Osteocyte (in vitro differentiated cells): ENCODE data around the gene RPTOR. TPM values are rescaled to one million over a fixed set of nuclear protein-coding genes. Genes with fewer than 3 reads are reported as not detected.

Source experiments
- DNase-seq: peaks from one replicate; pipeline ENCODE4 v3.0.0; 2021; ENCODE audit warnings: mixed read lengths; ENCODE audit not compliant: unreplicated experiment; ENCODE audit errors: extremely low spot score
- H3K27ac Mint-ChIP-seq: one replicate; pipeline ENCODE4 v1.8.0; 2021; ENCODE audit warnings: mild to moderate bottlenecking, mixed read lengths; ENCODE audit not compliant: unreplicated experiment
- H3K27me3 Mint-ChIP-seq: one replicate; pipeline ENCODE4 v1.8.0; 2021; ENCODE audit warnings: mixed read lengths; ENCODE audit not compliant: unreplicated experiment
- H3K36me3 Mint-ChIP-seq: one replicate; pipeline ENCODE4 v1.8.0; 2021; ENCODE audit warnings: mixed read lengths; ENCODE audit not compliant: unreplicated experiment
- H3K4me1 Mint-ChIP-seq: one replicate; pipeline ENCODE4 v1.8.0; 2021; ENCODE audit warnings: mixed read lengths; ENCODE audit not compliant: unreplicated experiment
- H3K4me3 Mint-ChIP-seq: one replicate; pipeline ENCODE4 v1.8.0; 2021; ENCODE audit warnings: mild to moderate bottlenecking, moderate library complexity, mixed read lengths; ENCODE audit not compliant: unreplicated experiment
- H3K9me3 Mint-ChIP-seq: one replicate; pipeline ENCODE4 v1.8.0; 2021; ENCODE audit warnings: mixed read lengths; ENCODE audit not compliant: unreplicated experiment
- CTCF ChIP-seq: fragments of 200-600 bp; sonication (generic); IDR thresholded peaks from 2 replicates; pipeline ENCODE4 v1.5.0; 2021; ENCODE audit warnings: antibody characterized with exemption, mild to moderate bottlenecking, moderate library complexity
- total RNA-seq: library from RNA; stranded (reverse); gene quantifications from 2 replicates; pipeline ENCODE4 v1.2.1, GENCODE V29; 2021

The RPTOR gene
- total RNA-seq, 1 donor from 2014 or later, result 36.0 TPM

GRCh38 chr17:80927791-80928216, 383.2 kb downstream of the RPTOR start:
- TF ChIP-seq CTCF, result no peak
- Mint-ChIP-seq H3K27ac (peak overlapping the region; percentile 39), H3K4me3 (no peak overlapping the region), H3K36me3 (peaks cover 18% of the 10 kb centered on the region), H3K4me1 (peaks cover 41% of the 10 kb centered on the region), H3K9me3 (no peaks in the 10 kb centered on the region), H3K27me3 (no peaks in the 10 kb centered on the region)
- DNase-seq, result no peak

DNA sequence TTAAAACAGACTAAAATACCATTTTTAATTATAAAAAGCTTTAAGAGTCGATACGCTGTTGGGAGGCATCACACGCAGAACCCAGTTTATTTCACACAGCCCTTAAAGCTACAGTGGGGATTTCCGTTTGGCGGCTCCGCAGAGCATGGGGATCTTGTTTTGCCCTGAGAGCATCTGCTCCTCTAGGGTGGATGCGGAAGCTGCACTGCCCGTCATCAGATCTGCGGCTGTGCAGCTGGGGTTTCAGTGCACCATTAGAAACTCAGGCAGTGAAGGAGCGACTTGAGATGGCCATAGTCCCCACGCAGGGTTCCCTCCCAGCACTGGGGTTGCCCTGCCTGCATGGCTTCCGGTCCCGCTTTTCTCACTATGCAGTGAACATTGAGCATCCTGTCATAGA, 384.8 kb downstream of the RPTOR start:
- H3K27ac Mint-ChIP-seq, result no peak overlapping the region
- H3K36me3 Mint-ChIP-seq, result peaks cover 14% of the 10 kb centered on the region
- no peaks in the 10 kb centered on the region for H3K27me3 Mint-ChIP-seq
- peaks cover 43% of the 10 kb centered on the region for H3K4me1 Mint-ChIP-seq
- H3K4me3 Mint-ChIP-seq, result no peak overlapping the region
- H3K9me3 Mint-ChIP-seq, result no peaks in the 10 kb centered on the region
- no peak for DNase-seq
- TF ChIP-seq CTCF, result no peak

GRCh38 chr17:80930335-80931279, 386.0 kb downstream of the RPTOR start:
- no peak for TF ChIP-seq CTCF
- peak overlapping the region; percentile 60 for H3K27ac Mint-ChIP-seq
- H3K36me3 Mint-ChIP-seq, result peaks cover 14% of the 10 kb centered on the region
- H3K27me3 Mint-ChIP-seq, result no peaks in the 10 kb centered on the region
- H3K9me3 Mint-ChIP-seq, result no peaks in the 10 kb centered on the region
- H3K4me3 Mint-ChIP-seq, result no peak overlapping the region
- peaks cover 43% of the 10 kb centered on the region for H3K4me1 Mint-ChIP-seq
- DNase-seq, result no peak

DNA sequence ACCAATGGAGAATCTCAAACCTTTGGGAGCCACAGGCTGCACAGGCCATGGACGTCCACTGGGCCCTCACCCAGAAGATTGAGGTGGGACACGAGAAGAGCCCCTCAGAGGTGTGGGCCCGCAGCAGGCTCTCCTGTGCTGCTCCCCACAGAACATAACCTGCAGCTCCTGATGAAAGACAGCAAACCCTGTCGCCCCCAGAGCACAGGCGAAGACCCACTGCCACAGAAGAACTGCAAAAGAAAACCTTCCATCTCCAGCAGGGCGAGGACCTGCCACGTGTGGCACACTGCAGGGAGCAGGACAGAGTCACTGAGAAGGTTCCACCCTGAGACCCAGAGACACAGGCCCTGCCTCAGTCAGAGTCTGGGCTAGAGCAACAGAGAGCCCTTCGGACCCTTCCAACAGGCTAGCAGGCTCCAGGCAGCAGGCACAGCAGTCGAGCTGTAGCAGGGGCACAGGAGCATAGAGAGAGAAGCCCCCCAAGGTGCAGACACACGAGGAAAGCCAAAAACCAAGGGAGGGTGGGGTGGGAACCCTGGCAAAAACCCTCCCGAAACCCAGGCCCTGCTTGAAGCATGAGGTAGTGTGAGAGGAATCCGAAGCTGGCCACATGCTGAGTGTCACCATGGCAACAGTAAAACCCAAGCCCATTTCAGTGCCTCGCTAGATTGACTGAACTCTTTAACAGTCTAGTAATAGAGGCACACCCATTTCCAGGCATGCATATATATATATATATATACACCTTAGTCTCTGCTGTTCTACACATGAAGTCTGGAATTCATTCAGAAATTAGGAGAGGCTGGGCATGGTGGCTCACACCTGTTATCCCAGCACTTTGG, 387.0 kb downstream of the RPTOR start:
- H3K27me3 Mint-ChIP-seq, result no peaks in the 10 kb centered on the region
- H3K27ac Mint-ChIP-seq, result peak overlapping the region; percentile 80
- H3K9me3 Mint-ChIP-seq, result no peaks in the 10 kb centered on the region
- no peak for DNase-seq
- H3K4me1 Mint-ChIP-seq, result peaks cover 36% of the 10 kb centered on the region
- H3K4me3 Mint-ChIP-seq, result no peak overlapping the region
- TF ChIP-seq CTCF, result no peak
- peaks cover 11% of the 10 kb centered on the region for H3K36me3 Mint-ChIP-seq

GRCh38 chr17:80935526-80935925, 390.9 kb downstream of the RPTOR start:
- TF ChIP-seq CTCF, result no peak
- Mint-ChIP-seq H3K4me1 (peaks cover 19% of the 10 kb centered on the region), H3K36me3 (peaks cover 9% of the 10 kb centered on the region), H3K4me3 (no peak overlapping the region), H3K27ac (no peak overlapping the region), H3K9me3 (no peaks in the 10 kb centered on the region), H3K27me3 (no peaks in the 10 kb centered on the region)
- DNase-seq, result no peak
